ENCODE data around the gene EIF4E1B. TPM values are rescaled to one million over a fixed set of nuclear protein-coding genes. Genes with fewer than 3 reads are reported as not detected.

EIF4E1B gene
- total RNA-seq, 4 donors from 2014 or later = not detected

DNA sequence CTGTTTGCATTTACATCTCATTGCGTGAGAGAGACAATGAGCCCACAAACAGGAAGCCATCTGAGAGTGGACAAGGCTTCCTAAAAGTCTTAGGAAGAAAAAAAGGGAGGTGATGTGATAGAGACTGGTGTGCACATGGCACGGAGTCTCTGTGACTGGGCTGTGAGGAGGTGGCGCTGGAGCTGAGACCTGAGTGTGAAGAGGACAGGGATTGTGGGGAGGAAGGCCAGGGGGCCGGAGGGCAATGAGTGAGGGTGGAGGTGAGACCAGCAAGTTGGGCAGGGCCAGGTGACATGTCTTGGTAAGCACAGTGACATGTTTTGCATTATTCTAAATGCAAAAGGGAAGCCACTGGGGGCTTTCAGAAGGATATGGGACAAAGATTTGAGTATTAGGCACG is 61.9 kb downstream of the EIF4E1B start:
- ATAC-seq = no peak
- Histone ChIP-seq H3K36me3 (no peaks in the 10 kb centered on the region), H3K27ac (no peak overlapping the region), H3K9me3 (no peaks in the 10 kb centered on the region), H3K4me3 (no peak overlapping the region), H3K27me3 (peaks cover 4 to 15% (median 10%) of the 10 kb centered on the region in 3 donors), H3K4me1 (no peaks in the 10 kb centered on the region)
- no peak for DNase-seq
- no peak for TF ChIP-seq POLR2A (IDR thresholded peaks at IDR 0.05)
- TF ChIP-seq, protein P1, sequence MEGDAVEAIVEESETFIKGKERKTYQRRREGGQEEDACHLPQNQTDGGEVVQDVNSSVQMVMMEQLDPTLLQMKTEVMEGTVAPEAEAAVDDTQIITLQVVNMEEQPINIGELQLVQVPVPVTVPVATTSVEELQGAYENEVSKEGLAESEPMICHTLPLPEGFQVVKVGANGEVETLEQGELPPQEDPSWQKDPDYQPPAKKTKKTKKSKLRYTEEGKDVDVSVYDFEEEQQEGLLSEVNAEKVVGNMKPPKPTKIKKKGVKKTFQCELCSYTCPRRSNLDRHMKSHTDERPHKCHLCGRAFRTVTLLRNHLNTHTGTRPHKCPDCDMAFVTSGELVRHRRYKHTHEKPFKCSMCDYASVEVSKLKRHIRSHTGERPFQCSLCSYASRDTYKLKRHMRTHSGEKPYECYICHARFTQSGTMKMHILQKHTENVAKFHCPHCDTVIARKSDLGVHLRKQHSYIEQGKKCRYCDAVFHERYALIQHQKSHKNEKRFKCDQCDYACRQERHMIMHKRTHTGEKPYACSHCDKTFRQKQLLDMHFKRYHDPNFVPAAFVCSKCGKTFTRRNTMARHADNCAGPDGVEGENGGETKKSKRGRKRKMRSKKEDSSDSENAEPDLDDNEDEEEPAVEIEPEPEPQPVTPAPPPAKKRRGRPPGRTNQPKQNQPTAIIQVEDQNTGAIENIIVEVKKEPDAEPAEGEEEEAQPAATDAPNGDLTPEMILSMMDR (IDR thresholded peaks at IDR 0.05 in 4 of 5, conservative IDR thresholded peaks at IDR 0.05 in 1 of 5) = no peak
- intact Hi-C loops (cut with DNase I; ENCODE audit: low total_unique reads) (no loop called here), in situ Hi-C loops (cut with MboI; ENCODE audit: low sequenced_read_pairs in 4 of 4) (no loop called here)

DNA sequence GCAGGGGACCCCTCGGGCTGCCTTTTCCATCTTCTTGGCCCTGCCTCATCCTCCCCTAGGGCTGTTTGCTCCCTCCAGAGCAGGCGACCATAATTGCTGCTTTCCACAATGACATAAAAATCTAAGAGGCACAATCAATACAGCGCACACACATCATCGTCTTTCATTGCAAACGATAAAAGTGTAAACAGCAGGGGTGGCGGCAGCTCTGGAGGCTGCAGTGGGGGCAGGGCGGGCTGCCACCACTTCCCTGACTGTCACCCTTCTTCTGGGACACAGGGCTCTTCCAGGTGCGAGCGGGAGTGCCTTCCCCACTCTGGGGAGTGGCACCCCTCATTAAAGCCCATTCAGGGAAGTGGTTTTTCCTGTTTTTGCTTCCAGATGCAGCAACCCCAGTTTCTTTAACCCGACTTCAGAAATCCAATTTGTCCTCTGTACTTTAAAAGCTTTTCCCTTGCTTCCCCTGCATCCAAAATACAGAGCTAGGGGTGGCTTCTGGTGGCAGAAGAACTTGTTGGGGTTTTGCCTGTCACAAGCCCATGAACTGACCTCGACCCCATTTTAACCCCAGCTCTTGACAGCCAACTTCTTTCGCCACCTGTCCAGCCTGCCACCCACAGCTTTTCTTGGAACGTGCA is 62.5 kb downstream of the EIF4E1B start:
- no peaks in the 10 kb centered on the region for H3K4me1 ChIP-seq
- TF ChIP-seq, protein P1 (IDR thresholded peaks at IDR 0.05 in 4 of 5, conservative IDR thresholded peaks at IDR 0.05 in 1 of 5) = no peak
- TF ChIP-seq POLR2A (IDR thresholded peaks at IDR 0.05) = no peak
- intact Hi-C loops (cut with DNase I; ENCODE audit: low total_unique reads) = no loop called here
- no peaks in the 10 kb centered on the region for H3K9me3 ChIP-seq
- in situ Hi-C loops (cut with MboI; ENCODE audit: low sequenced_read_pairs in 4 of 4) = no loop called here
- no peak overlapping the region for H3K27ac ChIP-seq
- no peak overlapping the region for H3K4me3 ChIP-seq
- no peak for DNase-seq
- H3K27me3 ChIP-seq = peaks cover 4 to 15% (median 10%) of the 10 kb centered on the region in 3 donors
- ATAC-seq = no peak
- no peaks in the 10 kb centered on the region for H3K36me3 ChIP-seq

DNA sequence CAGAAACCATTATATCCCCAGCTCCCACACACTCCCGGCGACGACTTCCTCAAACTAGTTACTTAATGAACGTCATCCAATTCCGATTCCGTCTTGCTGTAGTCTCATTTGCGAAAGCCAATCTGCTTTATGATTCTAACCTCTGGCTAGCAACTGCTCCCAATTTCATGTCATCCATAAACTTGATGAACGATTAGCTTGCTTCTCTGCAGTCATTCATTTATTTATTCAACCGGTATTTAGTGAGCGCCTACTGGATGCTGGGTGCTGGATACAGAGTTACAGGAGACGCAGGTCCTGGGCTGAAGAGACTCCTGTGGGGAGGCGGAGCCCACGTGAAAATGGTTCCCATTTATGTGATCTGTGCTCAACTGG is 63.0 kb downstream of the EIF4E1B start:
- no peak overlapping the region for H3K4me3 ChIP-seq
- DNase-seq (no peak), ATAC-seq (no peak)
- in situ Hi-C loops (cut with MboI; ENCODE audit: low sequenced_read_pairs in 4 of 4) = no loop called here
- H3K27me3 ChIP-seq = peaks cover 4 to 15% (median 10%) of the 10 kb centered on the region in 3 donors
- intact Hi-C loops (cut with DNase I; ENCODE audit: low total_unique reads) = no loop called here
- TF ChIP-seq, protein P1 (IDR thresholded peaks at IDR 0.05 in 4 of 5, conservative IDR thresholded peaks at IDR 0.05 in 1 of 5) = no peak
- no peak for TF ChIP-seq POLR2A (IDR thresholded peaks at IDR 0.05)
- no peaks in the 10 kb centered on the region for H3K4me1 ChIP-seq
- H3K9me3 ChIP-seq = no peaks in the 10 kb centered on the region
- no peaks in the 10 kb centered on the region for H3K36me3 ChIP-seq
- H3K27ac ChIP-seq = no peak overlapping the region

DNA sequence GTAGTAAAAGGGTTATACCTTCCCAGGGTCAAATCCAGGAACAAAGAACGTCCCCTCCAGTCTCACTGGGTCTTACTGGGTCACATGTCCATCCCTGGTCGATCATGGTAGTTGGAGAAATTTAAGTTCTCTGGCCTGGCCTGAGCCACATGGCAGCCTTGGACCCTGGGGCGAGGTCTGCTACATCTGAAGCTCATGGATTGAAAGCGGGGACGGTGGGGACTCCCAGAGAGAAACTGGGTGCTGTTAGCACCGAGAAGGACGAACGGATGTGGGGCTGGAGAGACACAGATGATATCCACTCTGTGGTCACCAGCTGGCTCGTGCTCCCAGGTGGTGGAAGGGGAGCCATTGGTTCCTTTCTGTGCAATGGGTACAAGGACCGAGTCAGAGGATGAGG is 63.7 kb downstream of the EIF4E1B start:
- H3K27ac ChIP-seq = no peak overlapping the region
- TF ChIP-seq, protein P1 (IDR thresholded peaks at IDR 0.05 in 4 of 5, conservative IDR thresholded peaks at IDR 0.05 in 1 of 5) = no peak
- TF ChIP-seq POLR2A (IDR thresholded peaks at IDR 0.05) = no peak
- H3K4me3 ChIP-seq = no peak overlapping the region
- ATAC-seq (no peak), DNase-seq (no peak)
- intact Hi-C loops (cut with DNase I; ENCODE audit: low total_unique reads) (no loop called here), in situ Hi-C loops (cut with MboI; ENCODE audit: low sequenced_read_pairs in 4 of 4) (no loop called here)
- H3K9me3 ChIP-seq = no peaks in the 10 kb centered on the region
- peaks cover 4 to 15% (median 10%) of the 10 kb centered on the region in 3 donors for H3K27me3 ChIP-seq
- no peaks in the 10 kb centered on the region for H3K36me3 ChIP-seq
- H3K4me1 ChIP-seq = no peaks in the 10 kb centered on the region

DNA sequence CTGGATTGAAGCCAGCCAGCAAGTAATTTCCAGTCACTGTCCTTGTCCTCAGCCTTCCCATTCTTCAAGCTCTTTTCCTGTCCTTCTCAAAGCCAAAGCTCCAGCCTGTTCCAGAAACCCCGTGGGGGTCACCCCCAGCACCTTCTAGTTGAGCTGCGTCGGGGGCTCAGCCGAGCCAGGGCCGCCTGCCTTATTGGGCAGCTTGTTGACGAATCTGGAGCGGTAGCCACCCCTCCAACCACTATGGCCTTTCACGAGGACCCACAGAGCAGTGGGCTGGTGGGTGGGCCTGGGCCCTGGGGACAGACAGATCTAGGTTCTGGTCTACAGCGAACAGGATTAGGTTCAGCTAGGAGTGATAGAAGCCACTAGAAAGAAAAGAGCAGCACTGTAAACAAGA is 64.2 kb downstream of the EIF4E1B start:
- H3K27ac ChIP-seq = no peak overlapping the region
- in situ Hi-C loops (cut with MboI; ENCODE audit: low sequenced_read_pairs in 4 of 4) = no loop called here
- no peak for DNase-seq

More for the DNA sequence above, 64.2 kb downstream of the EIF4E1B start:
- TF ChIP-seq POLR2A (IDR thresholded peaks at IDR 0.05) = no peak
- TF ChIP-seq, protein P1 (IDR thresholded peaks at IDR 0.05 in 4 of 5, conservative IDR thresholded peaks at IDR 0.05 in 1 of 5) = no peak
- ATAC-seq = no peak
- Histone ChIP-seq H3K4me1 (no peaks in the 10 kb centered on the region), H3K36me3 (no peaks in the 10 kb centered on the region), H3K9me3 (no peaks in the 10 kb centered on the region), H3K27me3 (peaks cover 4 to 15% (median 10%) of the 10 kb centered on the region in 3 donors), H3K4me3 (no peak overlapping the region)
- intact Hi-C loops (cut with DNase I; ENCODE audit: low total_unique reads) = no loop called here
